Muscle layer of duodenum (tissue), 2 donors: ENCODE results near the gene CIAO3.

Source experiments
- H3K27ac ChIP-seq: one replicate; pipeline ENCODE4 v1.7.0; 2013; ENCODE audit warnings: mild to moderate bottlenecking, low read length
- H3K27me3 ChIP-seq: one replicate; pipeline ENCODE4 v1.7.0; 2013; ENCODE audit warnings: low read depth, mild to moderate bottlenecking, control low read depth, low read length
- H3K36me3 ChIP-seq, 2 donors: one replicate each; pipeline ENCODE4 v1.7.0; 2013; ENCODE audit warnings: low read length in 2 of 2, control low read depth in 1 of 2, mild to moderate bottlenecking in 1 of 2; ENCODE audit not compliant: insufficient read depth in 2 of 2, control insufficient read depth in 1 of 2
- H3K4me1 ChIP-seq, 2 donors: one replicate each; pipeline ENCODE4 v1.7.0; 2013; ENCODE audit warnings: low read length in 2 of 2, mild to moderate bottlenecking in 2 of 2, control low read depth in 1 of 2, moderate library complexity in 1 of 2; ENCODE audit not compliant: insufficient read depth in 2 of 2, control insufficient read depth in 1 of 2
- H3K4me3 ChIP-seq, 2 donors: one replicate each; pipeline ENCODE4 v1.7.0; 2013; ENCODE audit warnings: low read length in 2 of 2, low read depth in 1 of 2, mild to moderate bottlenecking in 1 of 2
- H3K9me3 ChIP-seq, 2 donors: one replicate each; pipeline ENCODE4 v1.7.0; 2013; ENCODE audit warnings: low read length in 2 of 2, control low read depth in 1 of 2, mild to moderate bottlenecking in 1 of 2; ENCODE audit not compliant: control insufficient read depth in 1 of 2
- donor health status: healthy.

CIAO3 gene

GRCh38 chr16:689175-689897 lies 51.5 kb downstream of the CIAO3 start:
- Histone ChIP-seq H3K4me1 (peaks cover 7 to 43% of the 10 kb centered on the region in 2 donors), H3K27ac (peak overlapping the region; percentile 79)

GRCh38 chr16:687499-687898 lies 53.3 kb downstream of the CIAO3 start:
- H3K36me3 ChIP-seq: peaks cover 2 to 24% of the 10 kb centered on the region in 2 donors
- H3K27ac ChIP-seq: no peak overlapping the region
- H3K4me1 ChIP-seq: peaks cover 7 to 49% of the 10 kb centered on the region in 2 donors
- no peak overlapping the region for H3K4me3 ChIP-seq
- H3K9me3 ChIP-seq: no peaks in the 10 kb centered on the region
- H3K27me3 ChIP-seq: peaks cover under 1% of the 10 kb centered on the region

More at GRCh38 chr16:689175-689897, 51.5 kb downstream of the CIAO3 start:
- Histone ChIP-seq H3K9me3 (no peaks in the 10 kb centered on the region), H3K27me3 (peaks cover 11% of the 10 kb centered on the region), H3K4me3 (peak overlapping the region; percentile 91 to 96), H3K36me3 (peaks cover 0 to 19% of the 10 kb centered on the region in 2 donors)

GRCh38 chr16:686459-687260 lies 54.1 kb downstream of the CIAO3 start:
- Histone ChIP-seq H3K27me3 (no peaks in the 10 kb centered on the region), H3K27ac (no peak overlapping the region), H3K9me3 (no peaks in the 10 kb centered on the region), H3K36me3 (peaks cover 5 to 33% of the 10 kb centered on the region in 2 donors), H3K4me3 (no peak overlapping the region), H3K4me1 (peaks cover 8 to 57% of the 10 kb centered on the region in 2 donors)

- Histone ChIP-seq H3K27me3 (no peaks in the 10 kb centered on the region), H3K9me3 (no peaks in the 10 kb centered on the region), H3K27ac (no peak overlapping the region), H3K36me3 (peaks cover 5 to 36% of the 10 kb centered on the region in 2 donors), H3K4me3 (no peak overlapping the region), H3K4me1 (peaks cover 14 to 63% of the 10 kb centered on the region in 2 donors)
Measured at GRCh38 chr16:685967-686366, 54.8 kb downstream of the CIAO3 start.

- Histone ChIP-seq H3K36me3 (peaks cover 5 to 36% of the 10 kb centered on the region in 2 donors), H3K4me3 (peak overlapping the region in 1 of 2 donors; percentile 82), H3K4me1 (peaks cover 14 to 59% of the 10 kb centered on the region in 2 donors), H3K9me3 (no peaks in the 10 kb centered on the region), H3K27me3 (no peaks in the 10 kb centered on the region), H3K27ac (no peak overlapping the region)
Measured at GRCh38 chr16:684961-685696, 55.7 kb downstream of the CIAO3 start.

GRCh38 chr16:684071-684794 lies 56.6 kb downstream of the CIAO3 start, which contains the start of gene JMJD8:
Gene JMJD8, minus strand, starts transcription at chr16:684334. Its CDS starts 15 bp downstream, at chr16:684319.
- Histone ChIP-seq H3K9me3 (no peaks in the 10 kb centered on the region), H3K36me3 (peaks cover 5 to 36% of the 10 kb centered on the region in 2 donors), H3K4me3 (peak within 1 kb of the TSS; percentile 48 to 82), H3K4me1 (peaks cover 8 to 55% of the 10 kb centered on the region in 2 donors), H3K27ac (no peak within 1 kb of the TSS), H3K27me3 (no peaks in the 10 kb centered on the region)

- no peak overlapping the region for H3K27ac ChIP-seq
- H3K36me3 ChIP-seq: peaks cover 5 to 36% of the 10 kb centered on the region in 2 donors
- peak overlapping the region; percentile 33 to 82 for H3K4me3 ChIP-seq
- peaks cover 7 to 51% of the 10 kb centered on the region in 2 donors for H3K4me1 ChIP-seq
- H3K27me3 ChIP-seq: no peaks in the 10 kb centered on the region
- no peaks in the 10 kb centered on the region for H3K9me3 ChIP-seq
Measured at GRCh38 chr16:683396-684070, 57.3 kb downstream of the CIAO3 start.

GRCh38 chr16:682493-683395 lies 58.1 kb downstream of the CIAO3 start:
- H3K27me3 ChIP-seq: no peaks in the 10 kb centered on the region
- H3K4me3 ChIP-seq: no peak overlapping the region
- no peaks in the 10 kb centered on the region for H3K9me3 ChIP-seq
- peaks cover 7 to 50% of the 10 kb centered on the region in 2 donors for H3K4me1 ChIP-seq
- H3K27ac ChIP-seq: no peak overlapping the region
- H3K36me3 ChIP-seq: peaks cover 5 to 34% of the 10 kb centered on the region in 2 donors

- Histone ChIP-seq H3K27ac (no peak overlapping the region), H3K4me1 (peaks cover 7 to 50% of the 10 kb centered on the region in 2 donors), H3K4me3 (peak overlapping the region in 1 of 2 donors; percentile 85), H3K27me3 (no peaks in the 10 kb centered on the region), H3K36me3 (peaks cover 5 to 27% of the 10 kb centered on the region in 2 donors), H3K9me3 (no peaks in the 10 kb centered on the region)
Measured at GRCh38 chr16:681746-682427, 58.9 kb downstream of the CIAO3 start.
